Aorta (tissue), 5 donors: ENCODE measurements around the gene GRIPAP1. TPM values are rescaled to one million over a fixed set of nuclear protein-coding genes. Genes with fewer than 3 reads are reported as not detected.

Source experiments
- ATAC-seq: fragments of 200-7000 bp; cut with Tn5 transposase; one replicate; pipeline ENCODE4 v1.9.1; 2022; ENCODE audit warnings: moderate library complexity; ENCODE audit not compliant: low FRiP score
- DNase-seq, 2 donors: peaks; one replicate each; pipeline ENCODE4 v3.0.0-alpha.2; 2020
- H3K27ac ChIP-seq, 2 donors: one replicate each; pipeline ENCODE4 v1.5.1; 2013; ENCODE audit warnings: low read length in 2 of 2, mild to moderate bottlenecking in 2 of 2, moderate library complexity in 2 of 2, control low read depth in 1 of 2, inconsistent platforms in 1 of 2, low read depth in 1 of 2
- H3K27me3 ChIP-seq, 2 donors: one replicate each; pipeline ENCODE4 v1.6.1; 2013; ENCODE audit warnings: control low read depth in 1 of 2, low read length in 1 of 2, mild to moderate bottlenecking in 1 of 2, moderate library complexity in 1 of 2; ENCODE audit not compliant: insufficient read depth in 2 of 2, control insufficient read depth in 1 of 2
- H3K36me3 ChIP-seq, 2 donors: one replicate each; pipeline ENCODE4 v1.6.1; 2013; ENCODE audit warnings: control low read depth in 1 of 2, low read length in 1 of 2, mild to moderate bottlenecking in 1 of 2; ENCODE audit not compliant: insufficient read depth in 2 of 2, control insufficient read depth in 1 of 2
- H3K4me1 ChIP-seq, 2 donors: one replicate each; pipeline ENCODE4 v1.6.1; 2013; ENCODE audit warnings: low read length in 2 of 2, control low read depth in 1 of 2, mild to moderate bottlenecking in 1 of 2, moderate library complexity in 1 of 2; ENCODE audit not compliant: insufficient read depth in 2 of 2, control insufficient read depth in 1 of 2
- H3K4me3 ChIP-seq, 2 donors: one replicate each; pipeline ENCODE4 v1.5.1; 2013; ENCODE audit warnings: low read length in 2 of 2, control low read depth in 1 of 2, mild to moderate bottlenecking in 1 of 2
- H3K9me3 ChIP-seq: one replicate; pipeline ENCODE4 v1.6.1; 2013; ENCODE audit warnings: mild to moderate bottlenecking, low read length; ENCODE audit not compliant: control insufficient read depth
- WGBS, 2 donors: extraction: QIAGEN DNeasy Blood & Tissue Kit; methylation state at CpG; one replicate each; pipeline ENCODE4 v1.1.7; 2013; 5-methylcytosine and 5-hydroxymethylcytosine counted together
- intact Hi-C, 2 donors: fragments of 100-400 bp; cut with DNase I; formaldehyde crosslinking; loops; one replicate each; pipeline versions ENCODE4 v1.14.2 to v1.15.0; 2022
- polyA plus RNA-seq, 2 donors: library from polyadenylated mRNA; stranded (reverse); fragments of 200-250 nt; gene quantifications; one replicate each; pipeline ENCODE4 v1.2.3, GENCODE V29; 2013
- total RNA-seq, 2 donors: library from RNA; stranded (reverse); fragmentation: NEBNext Ultra II Directional; extraction: Animal tissue kit (Norgen Biotek cat#: 25700); gene quantifications; one replicate each; pipeline ENCODE4 v1.2.1, GENCODE V29; 2021
- donor health status: healthy with polysubstance abuse.
- donor health status: Bipolar disorder and iron deficiency.
- donor health status: DM: no; HTN: no; CAD: no.
- donor health status: DM: no; HTN: no; CAD: no.
- donor health status: DM: yes; HTN: yes; CAD: no.

GRIPAP1 gene
- total and polyA plus RNA-seq, 4 donors: 17.3 to 53.7 (median 41.6) TPM

- intact Hi-C loops: no loop called here
- no peak for ATAC-seq
- Histone ChIP-seq H3K9me3 (no peaks in the 10 kb centered on the region), H3K27ac (no peak overlapping the region), H3K36me3 (no peaks in the 10 kb centered on the region), H3K4me3 (no peak overlapping the region), H3K4me1 (peaks cover 0 to 2% of the 10 kb centered on the region in 2 donors), H3K27me3 (no peaks in the 10 kb centered on the region)
- WGBS, 2 donors: 79 to 94% methylated on average over 2 of the region's 2 CpGs
- DNase-seq: peak in 1 of 2 donors; percentile 17
Measured at GRCh38 chrX:48960291-48960690, 41.8 kb downstream of the GRIPAP1 start.

- Histone ChIP-seq H3K4me1 (peaks cover 0 to 2% of the 10 kb centered on the region in 2 donors), H3K36me3 (no peaks in the 10 kb centered on the region), H3K4me3 (peak overlapping the region in 1 of 2 donors; percentile 20), H3K9me3 (no peaks in the 10 kb centered on the region), H3K27me3 (no peaks in the 10 kb centered on the region), H3K27ac (peak overlapping the region in 1 of 2 donors; percentile 76)
- ATAC-seq (peak; percentile 35), DNase-seq (peak; percentile 75 to 85)
- intact Hi-C loops: loop anchor here in 1 of 2 donors (5.0 kb wide), 2 partner anchors 41 to 84 kb away; partner anchors contain the start of genes PIM2 and TFE3
- 0 to 37% methylated on average over 21 of the region's 21 CpGs for WGBS, 2 donors
Measured at GRCh38 chrX:48958635-48959094, 43.4 kb downstream of the GRIPAP1 start.

DNA sequence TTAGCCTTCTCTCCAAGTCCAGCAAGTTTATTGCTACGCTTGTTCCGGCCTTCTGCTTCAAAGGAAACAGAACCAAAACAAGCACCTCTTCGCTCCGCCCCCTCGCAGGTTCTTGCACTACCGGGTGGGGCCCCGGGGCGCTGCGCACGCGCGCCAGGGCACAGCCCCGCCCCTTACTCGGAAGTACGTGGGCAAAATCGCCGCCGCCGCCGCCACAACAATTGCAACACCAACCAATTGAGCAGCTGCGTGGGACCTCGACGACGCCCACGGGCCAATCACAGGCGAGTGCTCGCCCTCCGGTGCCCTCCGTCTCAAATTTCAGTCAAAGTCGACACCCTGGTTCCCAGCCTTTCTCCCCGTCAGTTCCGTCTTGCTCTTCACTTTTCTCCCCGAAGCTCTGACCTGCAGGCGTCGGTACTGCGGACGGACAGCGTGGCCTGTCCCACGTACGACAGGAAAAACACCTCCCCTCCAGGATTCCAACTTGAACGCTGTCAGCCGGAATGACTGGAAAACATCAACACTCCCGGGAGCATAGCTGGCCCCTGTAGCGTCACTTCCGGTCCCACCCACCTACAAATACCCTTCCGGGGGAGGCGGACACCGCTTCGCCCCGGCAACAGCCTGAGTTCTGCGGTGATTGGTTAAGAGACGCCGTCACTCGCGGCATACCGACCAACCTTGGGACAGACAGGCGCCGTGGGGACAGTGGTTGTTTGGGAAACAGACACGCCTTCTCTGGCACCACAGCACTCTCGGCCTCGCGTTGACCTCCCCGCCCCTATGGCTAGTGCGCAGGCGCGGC is 44.0 kb downstream of the GRIPAP1 start:
- no peaks in the 10 kb centered on the region for H3K36me3 ChIP-seq
- peak; percentile 97 to 98 for DNase-seq
- intact Hi-C loops: loop anchor here in 1 of 2 donors (5.0 kb wide), 2 partner anchors 41 to 84 kb away; partner anchors contain the start of genes PIM2 and TFE3
- no peaks in the 10 kb centered on the region for H3K9me3 ChIP-seq
- H3K4me1 ChIP-seq: peaks cover 0 to 2% of the 10 kb centered on the region in 2 donors
- peak; percentile 95 for ATAC-seq
- peak overlapping the region in 1 of 2 donors; percentile 97 for H3K27ac ChIP-seq
- WGBS, 2 donors: 0 to 38% methylated on average over 66 of the region's 66 CpGs
- H3K4me3 ChIP-seq: peak overlapping the region; percentile 61 to 67
- H3K27me3 ChIP-seq: no peaks in the 10 kb centered on the region

DNA sequence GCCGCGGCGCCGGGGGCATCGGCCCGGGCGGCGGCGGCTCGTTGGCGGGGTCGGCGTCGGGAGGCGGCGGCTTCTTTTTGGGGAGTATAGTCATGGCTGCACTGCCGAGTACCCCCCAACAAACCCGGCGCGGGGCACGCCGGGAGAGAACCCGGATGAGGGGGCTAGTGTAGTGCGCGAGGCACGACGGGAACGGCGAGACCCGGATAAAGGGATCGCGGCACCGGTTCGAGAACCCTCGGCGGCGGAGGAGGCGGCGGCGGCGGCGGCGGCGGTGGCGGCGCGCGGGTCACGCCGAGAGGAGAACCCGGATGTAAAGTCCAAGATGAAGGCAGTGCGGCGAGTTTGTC is 44.6 kb downstream of the GRIPAP1 start, which contains the start of gene OTUD5:
Gene OTUD5, minus strand, starts transcription at position 131 of the 350 bp plus-strand sequence. Its CDS starts 37 bp downstream, at position 94.
- Histone ChIP-seq H3K27ac (peak within 1 kb of the TSS; percentile 46 to 97), H3K4me1 (peaks cover 0 to 2% of the 10 kb centered on the region in 2 donors), H3K4me3 (peak within 1 kb of the TSS; percentile 61 to 67), H3K9me3 (no peaks in the 10 kb centered on the region), H3K27me3 (no peaks in the 10 kb centered on the region), H3K36me3 (no peaks in the 10 kb centered on the region)
- ATAC-seq (no peak), DNase-seq (peak; percentile 80 to 88)
- WGBS, 2 donors: 0 to 18% methylated on average over 49 to 53 of the region's 53 CpGs
- intact Hi-C loops: loop anchor here in 1 of 2 donors (5.0 kb wide), 2 partner anchors 40 to 85 kb away; partner anchors contain the start of genes PIM2 and TFE3

- intact Hi-C loops: loop anchor here in 1 of 2 donors (5.0 kb wide), 2 partner anchors 40 to 85 kb away; partner anchors contain the start of genes PIM2 and TFE3
- Histone ChIP-seq H3K36me3 (no peaks in the 10 kb centered on the region), H3K9me3 (no peaks in the 10 kb centered on the region), H3K4me1 (peaks cover 0 to 2% of the 10 kb centered on the region in 2 donors), H3K27ac (peak overlapping the region; percentile 30 to 46), H3K4me3 (peak overlapping the region; percentile 61 to 67), H3K27me3 (no peaks in the 10 kb centered on the region)
- DNase-seq: peak; percentile 56 to 81
- ATAC-seq: no peak
- WGBS, 2 donors: 1 to 44% methylated on average over 49 to 61 of the region's 61 CpGs
Measured at GRCh38 chrX:48956728-48957414, 45.2 kb downstream of the GRIPAP1 start.

GRCh38 chrX:48948589-48948988 is 53.5 kb downstream of the GRIPAP1 start:
- intact Hi-C loops: no loop called here
- ATAC-seq (no peak), DNase-seq (no peak)
- no peaks in the 10 kb centered on the region for H3K9me3 ChIP-seq
- H3K27me3 ChIP-seq: no peaks in the 10 kb centered on the region
- no peak overlapping the region for H3K27ac ChIP-seq
- WGBS, 2 donors: 96 to 100% methylated on average over 1 of the region's 1 CpG
- H3K4me1 ChIP-seq: no peaks in the 10 kb centered on the region
- H3K4me3 ChIP-seq: no peak overlapping the region
- H3K36me3 ChIP-seq: peaks cover 0 to 3% of the 10 kb centered on the region in 2 donors

GRCh38 chrX:48945517-48946348 is 56.3 kb downstream of the GRIPAP1 start:
- no peak overlapping the region for H3K27ac ChIP-seq
- no peaks in the 10 kb centered on the region for H3K27me3 ChIP-seq
- intact Hi-C loops: no loop called here
- DNase-seq (peak in 1 of 2 donors; percentile 54), ATAC-seq (peak; percentile 73)
- WGBS, 2 donors: 36 to 49% methylated on average over 7 to 8 of the region's 8 CpGs
- H3K9me3 ChIP-seq: no peaks in the 10 kb centered on the region
- peaks cover 0 to 3% of the 10 kb centered on the region in 2 donors for H3K36me3 ChIP-seq
- no peaks in the 10 kb centered on the region for H3K4me1 ChIP-seq
- H3K4me3 ChIP-seq: no peak overlapping the region

- Histone ChIP-seq H3K27me3 (no peaks in the 10 kb centered on the region), H3K27ac (no peak overlapping the region), H3K9me3 (no peaks in the 10 kb centered on the region), H3K4me1 (no peaks in the 10 kb centered on the region), H3K36me3 (peaks cover 0 to 3% of the 10 kb centered on the region in 2 donors), H3K4me3 (no peak overlapping the region)
- DNase-seq: peak in 1 of 2 donors; percentile 0
- WGBS, 2 donors: 54 to 69% methylated on average over 2 of the region's 2 CpGs
- no peak for ATAC-seq
- intact Hi-C loops: no loop called here
Measured at GRCh38 chrX:48942895-48943294, 59.2 kb downstream of the GRIPAP1 start.
